ENCODE measurements around the gene CASP6.
A peak's percentile ranks its signal among the peaks of the same experiment; 100 is the strongest.

CASP6 gene

GRCh38 chr4:109702950-109703663, at the start of gene CASP6:
Gene CASP6 (minus strand): TSS chr4:109703445. CDS start chr4:109703395, 50 bp downstream.
- DNase-seq: peak; percentile 73

- no peak for DNase-seq
Observed at GRCh38 chr4:109752525-109752924, 49.3 kb upstream of the CASP6 start.

GRCh38 chr4:109751852-109752251, 48.6 kb upstream of the CASP6 start:
- no peak for DNase-seq

- no peak for DNase-seq
Observed at GRCh38 chr4:109750652-109751244, 47.5 kb upstream of the CASP6 start.

GRCh38 chr4:109749388-109750082, 46.3 kb upstream of the CASP6 start:
- DNase-seq: no peak

GRCh38 chr4:109748114-109748513, 44.9 kb upstream of the CASP6 start:
- DNase-seq: no peak

GRCh38 chr4:109746728-109747127, 43.5 kb upstream of the CASP6 start:
- no peak for DNase-seq

GRCh38 chr4:109745830-109746229, 42.6 kb upstream of the CASP6 start:
- no peak for DNase-seq

- no peak for DNase-seq
Observed at GRCh38 chr4:109739547-109739946, 36.3 kb upstream of the CASP6 start.

GRCh38 chr4:109738104-109738872, 35.0 kb upstream of the CASP6 start:
- DNase-seq: no peak

- no peak for DNase-seq
Observed at GRCh38 chr4:109735566-109736365, 32.5 kb upstream of the CASP6 start.

GRCh38 chr4:109733728-109734127, 30.5 kb upstream of the CASP6 start:
- no peak for DNase-seq

- DNase-seq: no peak
Observed at GRCh38 chr4:109730619-109731545, 27.6 kb upstream of the CASP6 start.

GRCh38 chr4:109729718-109730618, 26.7 kb upstream of the CASP6 start, which contains the start of gene PLA2G12A:
Gene PLA2G12A (minus strand): TSS chr4:109730070. CDS start chr4:109729809, 261 bp downstream.
- DNase-seq: peak; percentile 80

- no peak for DNase-seq
Observed at GRCh38 chr4:109729117-109729717, 26.0 kb upstream of the CASP6 start.

GRCh38 chr4:109728385-109728784, 25.1 kb upstream of the CASP6 start:
- no peak for DNase-seq

- DNase-seq: no peak
Observed at GRCh38 chr4:109723110-109723509, 19.9 kb upstream of the CASP6 start.

- no peak for DNase-seq
Observed at GRCh38 chr4:109722357-109722756, 19.1 kb upstream of the CASP6 start.

- DNase-seq: no peak
Observed at GRCh38 chr4:109721033-109721432, 17.8 kb upstream of the CASP6 start.

- DNase-seq: no peak
Observed at GRCh38 chr4:109719604-109720003, 16.4 kb upstream of the CASP6 start.
